Stimulated activated CD4-positive, alpha-beta T cell treated with anti-CD3 and anti-CD28 coated beads, Interleukin-12 subunit alpha, Interleukin-12 subunit beta, amount 100 ng/mL, for 24 hours (primary cell): ENCODE measurements around the gene PLPP7.

ENCODE experiments used
- DNase-seq, 2 experiments: peaks; one replicate each; pipeline ENCODE4 v3.0.0-alpha.2; 2020; ENCODE audit warnings: low read depth in 2 of 2

The PLPP7 gene

GRCh38 chr9:131281119-131281965 lies 8.2 kb upstream of the PLPP7 start:
- no peak for DNase-seq

GRCh38 chr9:131282175-131282574 lies 7.3 kb upstream of the PLPP7 start:
- no peak for DNase-seq

GRCh38 chr9:131282688-131283422 lies 6.7 kb upstream of the PLPP7 start:
- DNase-seq: no peak

- DNase-seq: no peak
Observed at GRCh38 chr9:131284856-131285255, 4.7 kb upstream of the PLPP7 start.

- DNase-seq: no peak
Observed at GRCh38 chr9:131287359-131287758, 2.2 kb upstream of the PLPP7 start.

GRCh38 chr9:131288217-131288616 lies 1.3 kb upstream of the PLPP7 start:
- DNase-seq: no peak

- DNase-seq: no peak
Observed at GRCh38 chr9:131290036-131290766, 678 bp downstream of the PLPP7 start.

- no peak for DNase-seq
Observed at GRCh38 chr9:131290767-131291370, 1.3 kb downstream of the PLPP7 start.

GRCh38 chr9:131291795-131292315 lies 2.3 kb downstream of the PLPP7 start:
- DNase-seq: no peak

- DNase-seq: no peak
Observed at GRCh38 chr9:131292937-131293336, 3.4 kb downstream of the PLPP7 start.

GRCh38 chr9:131296460-131296859 lies 6.9 kb downstream of the PLPP7 start:
- no peak for DNase-seq

- DNase-seq: no peak
Observed at GRCh38 chr9:131296906-131297500, 7.5 kb downstream of the PLPP7 start.

- no peak for DNase-seq
Observed at GRCh38 chr9:131297903-131298302, 8.4 kb downstream of the PLPP7 start.

GRCh38 chr9:131298341-131298740 lies 8.8 kb downstream of the PLPP7 start:
- no peak for DNase-seq

GRCh38 chr9:131298816-131299215 lies 9.3 kb downstream of the PLPP7 start:
- DNase-seq: no peak

GRCh38 chr9:131299346-131299960 lies 9.9 kb downstream of the PLPP7 start:
- no peak for DNase-seq

GRCh38 chr9:131299961-131300347 lies 10.4 kb downstream of the PLPP7 start:
- no peak for DNase-seq

- DNase-seq: no peak
Observed at GRCh38 chr9:131300444-131300843, 10.9 kb downstream of the PLPP7 start.

GRCh38 chr9:131302244-131303075 lies 12.9 kb downstream of the PLPP7 start:
- DNase-seq: no peak
